OCI-LY1 (cell line): ENCODE measurements around the gene CHST4.
A peak's percentile ranks its signal among the peaks of the same experiment; 100 is the strongest.

ENCODE experiments used
- H2AFZ ChIP-seq: fragments of 200-600 bp; sonication (generic), shearing (Covaris generic); 2 replicates; pipeline ENCODE4 v1.6.0; 2014; ENCODE audit warnings: antibody characterized with exemption, mild to moderate bottlenecking, low read length
- H3F3A ChIP-seq: fragments of 200-600 bp; sonication (generic), shearing (Covaris generic); 2 replicates; pipeline ENCODE4 v1.6.0; 2014; ENCODE audit warnings: mild to moderate bottlenecking, antibody characterized with exemption, low read length, moderate library complexity; ENCODE audit not compliant: insufficient read depth
- H3K27ac ChIP-seq: fragments of 200-600 bp; sonication (generic); 2 replicates; pipeline ENCODE4 v1.5.1; 2014; ENCODE audit warnings: low read length, mixed run types, mild to moderate bottlenecking, low read depth; ENCODE audit not compliant: poor library complexity, severe bottlenecking
- H3K27me3 ChIP-seq: fragments of 200-600 bp; sonication (generic); 2 replicates; pipeline ENCODE4 v1.6.0; 2014; ENCODE audit warnings: antibody characterized with exemption, mild to moderate bottlenecking, low read length, moderate library complexity; ENCODE audit not compliant: insufficient read depth
- H3K36me3 ChIP-seq: fragments of 200-600 bp; sonication (generic); 2 replicates; pipeline ENCODE4 v1.6.1; 2014; ENCODE audit warnings: mild to moderate bottlenecking, antibody characterized with exemption, low read length, moderate library complexity, mixed read lengths; ENCODE audit not compliant: insufficient read depth
- H3K4me1 ChIP-seq: fragments of 200-600 bp; sonication (generic); 2 replicates; pipeline ENCODE4 v1.5.1; 2014; ENCODE audit warnings: mild to moderate bottlenecking, low read length, moderate library complexity; ENCODE audit not compliant: insufficient read depth, severe bottlenecking
- H3K4me2 ChIP-seq: fragments of 200-600 bp; sonication (generic), shearing (Covaris generic); 2 replicates; pipeline ENCODE4 v1.6.1; 2014; ENCODE audit warnings: low read length
- H3K4me3 ChIP-seq: fragments of 200-600 bp; sonication (generic); 2 replicates; pipeline ENCODE4 v1.5.1; 2014; ENCODE audit warnings: low read length, low read depth, mild to moderate bottlenecking, mixed read lengths; ENCODE audit not compliant: poor library complexity, severe bottlenecking
- H3K79me2 ChIP-seq: fragments of 200-600 bp; shearing (Covaris generic); 2 replicates; pipeline ENCODE4 v1.6.1; 2016; ENCODE audit warnings: mixed run types, low read length, mixed read lengths; ENCODE audit not compliant: insufficient read depth
- H3K9ac ChIP-seq: fragments of 200-600 bp; sonication (generic), shearing (Covaris generic); 2 replicates; pipeline ENCODE4 v1.6.1; 2014; ENCODE audit warnings: mild to moderate bottlenecking, low read length, mixed read lengths
- H3K9me2 ChIP-seq: fragments of 200-600 bp; sonication (generic), shearing (Covaris generic); 2 replicates; pipeline ENCODE4 v1.6.1; 2014; ENCODE audit warnings: low read depth, mild to moderate bottlenecking, low read length, mixed read lengths
- H3K9me3 ChIP-seq: fragments of 200-600 bp; shearing (Covaris generic); 2 replicates; pipeline ENCODE4 v1.6.1; 2014; ENCODE audit warnings: low read length, mixed read lengths
- H4K20me1 ChIP-seq: fragments of 200-600 bp; sonication (generic), shearing (Covaris generic); 2 replicates; pipeline ENCODE4 v1.6.0; 2016; ENCODE audit warnings: mild to moderate bottlenecking, low read length; ENCODE audit not compliant: insufficient read depth
- CTCF ChIP-seq: fragments of 200-600 bp; sonication (generic), shearing (Covaris generic); IDR thresholded peaks from 2 replicates; pipeline ENCODE4 v1.5.1; 2017; ENCODE audit warnings: mild to moderate bottlenecking, antibody characterized with exemption, low read length, moderate library complexity, mixed read lengths
- EZH2 ChIP-seq: fragments of 200-600 bp; sonication (generic), shearing (Covaris generic); IDR thresholded peaks from 2 replicates; pipeline ENCODE4 v1.8.0; 2017; ENCODE audit warnings: borderline replicate concordance, mixed run types, mild to moderate bottlenecking, antibody characterized with exemption, low read length, moderate library complexity, mixed read lengths

The CHST4 gene

GRCh38 chr16:71562552-71562951 is 36.3 kb downstream of the CHST4 start:
- Histone ChIP-seq H3K4me1 (peaks cover 22% of the 10 kb centered on the region), H3K4me2 (no peak overlapping the region), H3K4me3 (no peak overlapping the region), H3K9ac (no peak overlapping the region), H3K36me3 (no peaks in the 10 kb centered on the region), H3F3A (no peaks in the 10 kb centered on the region), H3K79me2 (no peaks in the 10 kb centered on the region), H2AFZ (no peak overlapping the region), H3K27me3 (no peaks in the 10 kb centered on the region), H4K20me1 (no peaks in the 10 kb centered on the region), H3K9me3 (no peaks in the 10 kb centered on the region), H3K27ac (no peak overlapping the region), H3K9me2 (no peaks in the 10 kb centered on the region)
- TF ChIP-seq CTCF (no peak), EZH2 (no peak)

- H3K27ac ChIP-seq, result peak overlapping the region; percentile 86
- no peaks in the 10 kb centered on the region for H3K36me3 ChIP-seq
- peaks cover 22% of the 10 kb centered on the region for H3K4me1 ChIP-seq
- H3K4me3 ChIP-seq, result peak overlapping the region; percentile 63
- peak overlapping the region; percentile 72 for H2AFZ ChIP-seq
- no peaks in the 10 kb centered on the region for H4K20me1 ChIP-seq
- TF ChIP-seq CTCF (no peak), EZH2 (no peak)
- no peaks in the 10 kb centered on the region for H3K9me3 ChIP-seq
- H3K4me2 ChIP-seq, result peak overlapping the region; percentile 71
- no peaks in the 10 kb centered on the region for H3F3A ChIP-seq
- peak overlapping the region; percentile 48 for H3K9ac ChIP-seq
- no peaks in the 10 kb centered on the region for H3K79me2 ChIP-seq
- no peaks in the 10 kb centered on the region for H3K9me2 ChIP-seq
- H3K27me3 ChIP-seq, result no peaks in the 10 kb centered on the region
Observed at GRCh38 chr16:71564335-71564967, 38.2 kb downstream of the CHST4 start.

- Histone ChIP-seq H2AFZ (peak overlapping the region; percentile 92; the same call in 1 of the 2 replicates), H3K27me3 (no peaks in the 10 kb centered on the region), H3K36me3 (no peaks in the 10 kb centered on the region), H4K20me1 (no peaks in the 10 kb centered on the region), H3K4me1 (peaks cover 22% of the 10 kb centered on the region), H3K9ac (peak overlapping the region; percentile 63), H3K4me3 (peak overlapping the region; percentile 63), H3K27ac (peak overlapping the region; percentile 86), H3K9me3 (no peaks in the 10 kb centered on the region), H3K9me2 (no peaks in the 10 kb centered on the region), H3K79me2 (no peaks in the 10 kb centered on the region), H3K4me2 (peak overlapping the region; percentile 71), H3F3A (no peaks in the 10 kb centered on the region)
- TF ChIP-seq CTCF (no peak), EZH2 (no peak)
Observed at GRCh38 chr16:71565812-71566700, 39.8 kb downstream of the CHST4 start.
